GM23248 (cell line): ENCODE results near the gene RASEF.

Experiments used
- EZH2 ChIP-seq: fragments of 200-600 bp; sonication (generic); IDR thresholded peaks from 2 replicates; pipeline ENCODE4 v1.6.1; 2018; ENCODE audit warnings: antibody characterized with exemption, mild to moderate bottlenecking; ENCODE audit not compliant: insufficient read depth, poor library complexity, severe bottlenecking
- EZH2phosphoT487 ChIP-seq: fragments of 200-600 bp; sonication (generic); IDR thresholded peaks from 2 replicates; pipeline ENCODE4 v1.6.1; 2018; ENCODE audit warnings: antibody characterized with exemption, moderate library complexity, mild to moderate bottlenecking, low read depth; ENCODE audit not compliant: insufficient read depth

- TF ChIP-seq EZH2phosphoT487 (no peak), EZH2 (no peak)
These were observed 42.6 kb downstream of the RASEF start for GRCh38 chr9:83020327-83020726.
